SU-DHL-6 (cell line): ENCODE results near the gene EVPL.

Experiments used
- EZH2phosphoT487 ChIP-seq: fragments of 200-600 bp; sonication (generic), shearing (Covaris generic); conservative IDR thresholded peaks from 2 replicates; pipeline ENCODE4 v1.6.1; 2018; ENCODE audit warnings: mild to moderate bottlenecking, antibody characterized with exemption, low read length, moderate library complexity, mixed read lengths
- TF ChIP-seq, protein P1 (sequence below): fragments of 200-600 bp; sonication (generic); IDR thresholded peaks from one replicate; pipeline ENCODE4 v1.5.1; 2017; ENCODE audit warnings: antibody characterized with exemption, mild to moderate bottlenecking, low read length, moderate library complexity; ENCODE audit not compliant: insufficient read depth, poor library complexity, severe bottlenecking

DNA sequence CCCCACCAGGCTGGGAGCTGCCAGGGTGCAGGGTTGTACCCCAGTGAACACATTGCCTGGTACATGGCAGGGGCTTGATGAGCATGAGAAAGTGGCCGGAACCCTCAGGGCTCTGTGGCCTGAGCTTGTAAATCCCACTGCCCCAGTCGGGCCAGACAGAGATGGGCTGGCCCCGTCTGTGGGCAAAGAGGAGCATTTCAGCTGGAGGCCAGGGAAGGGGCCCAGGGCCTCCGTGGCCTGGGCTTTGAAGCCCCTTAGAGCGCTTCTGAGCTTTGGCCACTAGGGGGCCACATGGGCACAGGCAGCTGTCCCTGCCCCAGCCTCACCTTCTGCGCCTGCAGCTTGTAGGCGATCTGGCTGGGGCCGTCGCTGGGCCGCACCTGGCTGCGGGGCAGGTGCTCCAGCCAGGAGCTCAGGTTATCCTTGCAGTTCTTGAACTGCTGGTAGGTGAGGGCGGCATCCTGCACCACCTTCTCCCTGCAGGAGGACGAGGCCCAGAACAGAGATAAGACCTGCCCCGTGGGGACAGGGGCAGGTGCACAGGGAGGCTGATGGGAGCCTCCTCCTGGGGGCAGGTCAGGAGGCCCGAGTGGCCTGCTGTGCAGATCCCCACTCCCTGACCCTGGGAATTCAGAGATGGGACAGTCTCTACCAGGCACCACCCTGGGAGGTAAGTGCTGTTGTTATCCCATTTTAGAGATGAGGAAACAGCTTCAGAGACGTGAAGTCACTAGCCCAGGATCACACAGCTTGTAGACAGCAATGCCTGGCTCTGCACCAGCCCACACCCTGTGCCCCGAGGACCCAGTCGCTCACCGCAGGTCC is 12.8 kb downstream of the EVPL start:
- TF ChIP-seq, protein P1, sequence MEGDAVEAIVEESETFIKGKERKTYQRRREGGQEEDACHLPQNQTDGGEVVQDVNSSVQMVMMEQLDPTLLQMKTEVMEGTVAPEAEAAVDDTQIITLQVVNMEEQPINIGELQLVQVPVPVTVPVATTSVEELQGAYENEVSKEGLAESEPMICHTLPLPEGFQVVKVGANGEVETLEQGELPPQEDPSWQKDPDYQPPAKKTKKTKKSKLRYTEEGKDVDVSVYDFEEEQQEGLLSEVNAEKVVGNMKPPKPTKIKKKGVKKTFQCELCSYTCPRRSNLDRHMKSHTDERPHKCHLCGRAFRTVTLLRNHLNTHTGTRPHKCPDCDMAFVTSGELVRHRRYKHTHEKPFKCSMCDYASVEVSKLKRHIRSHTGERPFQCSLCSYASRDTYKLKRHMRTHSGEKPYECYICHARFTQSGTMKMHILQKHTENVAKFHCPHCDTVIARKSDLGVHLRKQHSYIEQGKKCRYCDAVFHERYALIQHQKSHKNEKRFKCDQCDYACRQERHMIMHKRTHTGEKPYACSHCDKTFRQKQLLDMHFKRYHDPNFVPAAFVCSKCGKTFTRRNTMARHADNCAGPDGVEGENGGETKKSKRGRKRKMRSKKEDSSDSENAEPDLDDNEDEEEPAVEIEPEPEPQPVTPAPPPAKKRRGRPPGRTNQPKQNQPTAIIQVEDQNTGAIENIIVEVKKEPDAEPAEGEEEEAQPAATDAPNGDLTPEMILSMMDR, result peak; percentile 79
- no peak for TF ChIP-seq EZH2phosphoT487
